H1 (cell line): ENCODE data around the gene HIGD2A. TPM values are rescaled to one million over a fixed set of nuclear protein-coding genes. Genes with fewer than 3 reads are reported as not detected.
A peak's percentile ranks its signal among the peaks of the same experiment; 100 is the strongest.

Source experiments
- CTCF ChIA-PET: fragments of 300-600 bp; sonication (Branson Sonifier 250); formaldehyde crosslinking; loops from one replicate; lab custom pipeline; 2021; ENCODE audit not compliant: partially characterized antibody; lab: Charles Lee
- POLR2A ChIA-PET: fragments of 300-600 bp; sonication (Branson Sonifier 250); formaldehyde crosslinking; loops from one replicate; lab custom pipeline; 2021; ENCODE audit warnings: inconsistent platforms; ENCODE audit not compliant: partially characterized antibody; lab: Charles Lee
- DNase-seq, 2 experiments: peaks; one replicate each; pipeline versions ENCODE4 v3.0.0 to v3.0.0-alpha.2; 2010 to 2022; ENCODE audit warnings: low spot score in 2 of 2, low read depth in 1 of 2, mixed read lengths in 1 of 2
- FAIRE-seq: peaks from 2 replicates; lab custom pipeline; 2011; peaks lifted over from hg19 to GRCh38; lab: Jason Lieb, UNC
- H2AFZ ChIP-seq: 2 replicates; pipeline ENCODE4 v1.8.1; 2012; ENCODE audit warnings: low read length, inconsistent platforms
- H2AK5ac ChIP-seq: 2 replicates; pipeline ENCODE4 v1.6.1; 2013; ENCODE audit warnings: low read depth, low read length
- H2BK120ac ChIP-seq: replicated peaks from 2 replicates; pipeline ENCODE3; 2013; ENCODE audit warnings: low read depth, low read length, inconsistent platforms
- H2BK12ac ChIP-seq: 2 replicates; pipeline ENCODE4 v1.6.1; 2013; ENCODE audit warnings: low read depth, low read length
- H2BK15ac ChIP-seq: 2 replicates; pipeline ENCODE4 v1.6.1; 2013; ENCODE audit warnings: low read length
- H2BK20ac ChIP-seq: 2 replicates; pipeline ENCODE4 v1.6.1; 2013; ENCODE audit warnings: low read length
- H2BK5ac ChIP-seq: 2 replicates; pipeline ENCODE4 v1.6.1; 2013; ENCODE audit warnings: low read depth, low read length
- H3K14ac ChIP-seq: 2 replicates; pipeline ENCODE4 v1.6.1; 2013; ENCODE audit warnings: inconsistent platforms; ENCODE audit not compliant: insufficient read length
- H3K18ac ChIP-seq: 2 replicates; pipeline ENCODE4 v1.6.1; 2013; ENCODE audit warnings: low read length; ENCODE audit errors: extremely low read depth
- H3K23ac ChIP-seq: 2 replicates; pipeline ENCODE4 v1.6.1; 2013; ENCODE audit warnings: inconsistent platforms; ENCODE audit not compliant: insufficient read length
- H3K23me2 ChIP-seq: 2 replicates; pipeline ENCODE4 v1.6.1; 2013; ENCODE audit warnings: low read depth, low read length
- H3K27ac ChIP-seq: 2 replicates; pipeline ENCODE4 v1.6.1; 2011; ENCODE audit warnings: low read depth, low read length, inconsistent platforms
- H3K27me3 ChIP-seq, 4 experiments: replicated peaks in 1 of 4; 1 replicate in 1 of 4; 2 replicates in 3 of 4; pipeline versions ENCODE4 v1.6.1 to v1.8.1; 2011 to 2013; ENCODE audit warnings: low read length in 3 of 4, mild to moderate bottlenecking in 3 of 4, inconsistent platforms in 2 of 4, mixed read lengths in 2 of 4, moderate library complexity in 1 of 4; ENCODE audit not compliant: control insufficient read depth in 3 of 4, insufficient read depth in 3 of 4; ENCODE audit errors: extremely low read depth in 1 of 4
- H3K36me3 ChIP-seq, 4 experiments: 2 replicates each; pipeline versions ENCODE4 v1.6.1 to v1.8.1; 2011 to 2013; ENCODE audit warnings: mild to moderate bottlenecking in 4 of 4, low read length in 3 of 4, moderate library complexity in 2 of 4, control low read depth in 1 of 4, inconsistent platforms in 1 of 4; ENCODE audit not compliant: insufficient read depth in 4 of 4, control insufficient read depth in 2 of 4
- H3K4ac ChIP-seq: replicated peaks from 2 replicates; pipeline ENCODE3; 2013; ENCODE audit warnings: low read length, low read depth, mixed read lengths, inconsistent platforms; ENCODE audit not compliant: insufficient read length
- H3K4me1 ChIP-seq, 4 experiments: replicated peaks in 1 of 4; 1 replicate in 1 of 4; 2 replicates in 3 of 4; pipeline versions ENCODE4 v1.6.1 to v1.8.1; 2011 to 2013; ENCODE audit warnings: low read length in 3 of 4, inconsistent platforms in 2 of 4, mixed read lengths in 1 of 4; ENCODE audit not compliant: insufficient read depth in 4 of 4, control insufficient read depth in 3 of 4
- H3K4me2 ChIP-seq, 2 experiments: 2 replicates each; pipeline versions ENCODE4 v1.6.1 to v1.8.1; 2011 to 2013; ENCODE audit warnings: low read depth in 2 of 2, low read length in 2 of 2, control low read depth in 1 of 2, inconsistent platforms in 1 of 2, mild to moderate bottlenecking in 1 of 2; ENCODE audit not compliant: insufficient read depth in 1 of 2
- H3K4me3 ChIP-seq, 4 experiments: fragments of 200-600, 300-600 bp in 1 of 4; sonication (generic), shearing (Covaris generic), sonication (Bioruptor Twin) in 1 of 4; 2 replicates each; pipeline versions ENCODE4 v1.5.1 to v1.8.1; 2011 to 2016; ENCODE audit warnings: low read length in 4 of 4, low read depth in 3 of 4, control low read depth in 2 of 4, inconsistent platforms in 2 of 4, mild to moderate bottlenecking in 2 of 4, mixed read lengths in 1 of 4, moderate library complexity in 1 of 4; ENCODE audit not compliant: insufficient read depth in 2 of 4; ENCODE audit errors: extremely low read depth in 1 of 4
- H3K56ac ChIP-seq: replicated peaks from 2 replicates; pipeline ENCODE3; 2013; ENCODE audit warnings: low read depth, mild to moderate bottlenecking, mixed read lengths, low read length, inconsistent platforms; ENCODE audit not compliant: insufficient read length
- H3K79me1 ChIP-seq: 2 replicates; pipeline ENCODE4 v1.6.1; 2013; ENCODE audit warnings: low read depth, low read length, control low read depth
- H3K79me2 ChIP-seq, 2 experiments: 2 replicates each; pipeline versions ENCODE4 v1.6.1 to v1.8.1; 2012 to 2013; ENCODE audit warnings: low read length in 2 of 2, mild to moderate bottlenecking in 2 of 2, inconsistent platforms in 1 of 2; ENCODE audit not compliant: insufficient read depth in 2 of 2, control insufficient read depth in 1 of 2
- H3K9ac ChIP-seq, 4 experiments: replicated peaks in 1 of 4; 1 replicate in 1 of 4; 2 replicates in 3 of 4; pipeline versions ENCODE4 v1.6.1 to v1.8.1; 2011 to 2013; ENCODE audit warnings: low read depth in 3 of 4, low read length in 3 of 4, control low read depth in 2 of 4, mild to moderate bottlenecking in 2 of 4, moderate library complexity in 2 of 4, inconsistent platforms in 1 of 4; ENCODE audit errors: extremely low read depth in 1 of 4
- H3K9me3 ChIP-seq, 2 experiments: 2 replicates each; pipeline versions ENCODE4 v1.6.1 to v1.8.1; 2012 to 2013; ENCODE audit warnings: mild to moderate bottlenecking in 2 of 2, moderate library complexity in 2 of 2, control low read depth in 1 of 2, inconsistent platforms in 1 of 2, low read depth in 1 of 2, low read length in 1 of 2, mixed read lengths in 1 of 2; ENCODE audit not compliant: insufficient read depth in 2 of 2
- H4K20me1 ChIP-seq, 2 experiments: replicated peaks in 1 of 2; 2 replicates each; pipeline versions ENCODE3 to v1.8.1; 2011 to 2013; ENCODE audit warnings: inconsistent platforms in 2 of 2, low read length in 2 of 2, mild to moderate bottlenecking in 1 of 2; ENCODE audit not compliant: insufficient read depth in 2 of 2, control insufficient read depth in 1 of 2
- H4K5ac ChIP-seq: 2 replicates; pipeline ENCODE4 v1.6.1; 2013; ENCODE audit warnings: low read length, low read depth, mixed read lengths, inconsistent platforms; ENCODE audit not compliant: insufficient read length
- H4K8ac ChIP-seq: 2 replicates; pipeline ENCODE4 v1.8.0; 2013; ENCODE audit warnings: mild to moderate bottlenecking, moderate library complexity, low read length, inconsistent platforms; ENCODE audit not compliant: insufficient read depth; ENCODE audit errors: extremely low read depth
- H4K91ac ChIP-seq: replicated peaks from 2 replicates; pipeline ENCODE3; 2013; ENCODE audit warnings: low read length, mixed read lengths, inconsistent platforms; ENCODE audit not compliant: insufficient read length
- KDM1A ChIP-seq: fragments of 200-600, 300-600 bp; sonication (generic); IDR thresholded peaks from 2 replicates; pipeline ENCODE4 v1.7.1; 2016; ENCODE audit warnings: mild to moderate bottlenecking, low read length, borderline replicate concordance
- SUZ12 ChIP-seq: fragments of 200-600 bp; sonication (generic); IDR thresholded peaks from 2 replicates; pipeline ENCODE4 v1.6.1; 2012; ENCODE audit warnings: mild to moderate bottlenecking, inconsistent platforms, low read length, moderate library complexity, mixed read lengths
- whole genome bisulfite sequencing, 2 experiments: shearing (Covaris generic) in 1 of 2; methylation state at CpG; one replicate each; pipeline versions ENCODE4 v1.1.6 to v1.1.7; 2013 to 2015; ENCODE audit warnings: low lambda C conversion rate in 2 of 2, mixed read lengths in 2 of 2, inconsistent platforms in 1 of 2, low coverage in 1 of 2, missing lambda C conversion rate in 1 of 2; ENCODE audit not compliant: insufficient replicate concordance in 2 of 2, insufficient coverage in 1 of 2, insufficient read length in 1 of 2; ENCODE audit errors: extremely low coverage in 1 of 2, missing lambda C conversion rate in 1 of 2; 5-methylcytosine and 5-hydroxymethylcytosine counted together
- polyA plus RNA-seq, 7 experiments: library from polyadenylated mRNA; depleted of rRNA in 3 of 7; stranded (reverse) in 5 of 7; unstranded in 2 of 7; fragments of >200 nt in 5 of 7; fragments of 200-250 nt in 2 of 7; gene quantifications; 1 replicate in 5 of 7; 2 replicates in 1 of 7; 4 replicates in 1 of 7; pipeline versions ENCODE4 v1.2.1 to v1.2.3, GENCODE V29; 2011 to 2013; ENCODE audit warnings: missing spikeins in 2 of 7, mixed read lengths in 2 of 7
- total RNA-seq: library from RNA; stranded (reverse); fragmentation: NEBNext Ultra II Directional; extraction: Animal tissue kit (Norgen Biotek cat#: 25700); gene quantifications from 2 replicates; pipeline ENCODE4 v1.2.1, GENCODE V29; 2021

The HIGD2A gene
- total and polyA plus RNA-seq, 2 of the 8 experiments (the other 6 are each of a cell fraction or from before 2014, with no cell fraction given): 95.5 to 264 TPM

DNA sequence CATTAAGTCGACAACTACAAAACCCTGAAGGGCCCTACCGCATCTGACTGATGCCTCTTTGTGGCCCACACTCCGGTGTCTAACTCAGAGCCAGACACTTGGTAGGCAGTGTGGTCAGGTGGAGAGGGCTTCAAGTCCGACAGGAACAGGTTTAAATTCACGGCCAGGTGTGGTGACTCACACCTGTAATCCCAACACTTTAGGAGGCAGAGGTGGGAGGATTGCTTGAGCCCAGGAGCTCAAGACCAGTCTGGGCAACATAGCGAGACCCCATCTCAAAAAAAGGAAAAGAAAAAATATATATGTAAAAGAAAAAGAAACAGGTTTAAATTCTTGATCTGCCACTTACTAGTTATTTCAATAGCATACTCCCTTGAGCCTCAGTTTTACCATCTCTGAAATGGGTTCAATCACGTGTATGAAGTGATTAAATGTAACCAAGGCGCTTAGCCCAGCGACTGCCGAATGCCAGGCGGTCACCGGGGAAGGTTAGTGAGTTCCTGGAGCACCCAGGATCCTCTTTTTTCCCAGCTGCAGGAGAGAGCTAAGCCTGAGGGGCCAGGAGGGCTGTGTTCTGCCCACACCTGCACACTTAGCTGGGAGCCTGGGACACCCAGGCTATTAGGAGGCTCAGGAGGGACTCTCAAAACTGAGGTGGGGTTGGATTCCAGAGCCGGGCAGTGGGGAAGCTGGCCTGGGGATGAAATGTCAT, 26.8 kb downstream of the HIGD2A start:
- DNase-seq: no peak
- H3K27ac ChIP-seq: no peak overlapping the region

More for the DNA sequence above, 26.8 kb downstream of the HIGD2A start:
- H3K4me3 ChIP-seq: peak overlapping the region; percentile 40 to 77 (median 70)
- H3K79me1 ChIP-seq: no peaks in the 10 kb centered on the region
- no peak overlapping the region for H3K14ac ChIP-seq
- H2AK5ac ChIP-seq: no peak overlapping the region; the same call in 1 of the 2 replicates
- no peak overlapping the region for H2BK15ac ChIP-seq
- 86% methylated on average over 13 of the region's 13 CpGs; no CpG with 5 or more reads in 1 of the 2 experiments for WGBS, 2 experiments
- H3K79me2 ChIP-seq: no peaks in the 10 kb centered on the region
- no peaks in the 10 kb centered on the region; the same call in 1 of the 2 replicates for H3K23me2 ChIP-seq
- H3K36me3 ChIP-seq: no peaks in the 10 kb centered on the region
- H3K9me3 ChIP-seq: peaks cover 0 to under 1% of the 10 kb centered on the region in 2 experiments; a peak in 1 of 4 replicates
- H2BK12ac ChIP-seq: no peak overlapping the region
- peaks cover 0 to 11% (median 9%) of the 10 kb centered on the region in 4 experiments; a peak in 6 of 7 replicates for H3K27me3 ChIP-seq
- peaks cover 0 to 3% (median 0%) of the 10 kb centered on the region in 4 experiments; a peak in 4 of 7 replicates for H3K4me1 ChIP-seq
- POLR2A ChIA-PET: interaction anchor here (0.8 to 1.7 kb wide), 9 partner anchors 8 to 220 kb away, joined by 3 to 9 read pairs (median 4); partner anchors contain the start of genes FAF2, NOP16 and RNF44
- H3K9ac ChIP-seq: no peak overlapping the region; a peak in 2 of 7 replicates
- TF ChIP-seq KDM1A (peak; percentile 43; the same call in 1 of the 2 replicates), SUZ12 (no peak)
- TF ChIP-seq, all 59 proteins: peak for 1
- H4K91ac ChIP-seq: no peak overlapping the region
- H4K8ac ChIP-seq: no peak overlapping the region
- CTCF ChIA-PET: interaction anchor here (0.9 to 3.3 kb wide), 6 partner anchors 9 to 685 kb away, joined by 3 to 22 read pairs (median 4); no protein-coding TSS in a partner anchor
- no peak overlapping the region for H4K5ac ChIP-seq
- H3K4me2 ChIP-seq: peak overlapping the region; percentile 63 to 73
- H3K18ac ChIP-seq: no peak overlapping the region
- no peak overlapping the region for H3K4ac ChIP-seq
- no peak for FAIRE-seq
- no peak overlapping the region for H2BK5ac ChIP-seq
- no peak overlapping the region for H2BK120ac ChIP-seq
- H3K23ac ChIP-seq: no peak overlapping the region
- no peak overlapping the region for H2AFZ ChIP-seq
- no peak overlapping the region for H3K56ac ChIP-seq
- peaks cover 0 to 2% of the 10 kb centered on the region in 2 experiments for H4K20me1 ChIP-seq
- H2BK20ac ChIP-seq: no peak overlapping the region
